ENCODE data around the gene SLC13A1. TPM values are rescaled to one million over a fixed set of nuclear protein-coding genes. Genes with fewer than 3 reads are reported as not detected.

Gene SLC13A1
- total RNA-seq, 1 donor from 2014 or later: not detected

DNA sequence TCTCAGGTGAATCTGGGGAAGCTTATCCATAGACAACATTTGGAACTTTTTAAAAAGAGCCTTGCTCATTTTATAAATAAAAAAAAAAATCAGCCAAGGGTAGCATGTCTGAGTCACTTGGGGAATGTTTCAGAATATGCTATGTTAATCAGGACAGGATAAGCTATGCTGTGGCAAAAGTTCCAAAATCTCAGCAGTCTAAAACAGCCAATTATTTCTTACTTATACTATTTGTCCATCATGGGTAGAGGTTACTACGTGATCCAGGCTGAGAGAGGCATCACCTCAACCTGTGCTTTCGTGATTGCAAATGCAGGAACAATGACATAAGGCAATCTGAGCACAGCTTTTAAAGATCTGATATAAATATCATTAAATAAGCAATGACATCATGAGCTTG, 6.5 kb downstream of the SLC13A1 start:
- no peak for DNase-seq

- DNase-seq: no peak
Measured at GRCh38 chr7:123191132-123191531, 8.6 kb downstream of the SLC13A1 start.

DNA sequence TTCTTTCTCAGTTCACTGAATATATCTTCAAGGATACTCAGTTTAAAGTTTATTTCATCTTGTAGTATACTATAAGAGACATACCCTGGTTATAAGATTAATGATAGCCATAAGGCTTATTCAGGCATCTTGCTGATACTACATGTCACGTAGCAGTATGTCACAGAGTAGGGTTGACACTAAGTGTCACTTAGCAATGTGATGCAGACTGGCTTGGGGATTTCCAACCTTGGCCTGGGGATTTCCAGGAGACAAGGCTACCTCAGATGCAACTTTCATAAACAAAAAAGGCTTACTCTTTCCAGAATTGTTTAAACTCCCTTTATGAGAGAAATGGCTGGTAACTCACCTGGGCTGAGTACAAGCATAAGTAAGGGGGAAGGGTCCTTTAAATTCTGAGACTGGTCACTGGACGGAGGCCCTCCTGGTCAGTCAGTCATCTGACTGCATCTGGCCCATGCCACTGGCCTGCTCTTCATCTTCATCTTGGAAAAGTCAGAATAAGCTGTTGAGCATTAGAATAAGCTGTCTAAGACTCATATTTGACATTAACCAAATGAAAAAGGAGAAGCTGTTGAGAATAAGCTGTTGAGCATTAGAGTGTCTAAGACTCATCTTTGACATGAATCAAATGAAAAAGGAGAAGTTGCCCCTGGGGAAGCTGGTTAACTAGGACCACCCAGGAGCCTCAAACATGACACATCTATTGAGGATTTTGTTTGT, 9.5 kb downstream of the SLC13A1 start:
- no peak for DNase-seq

DNA sequence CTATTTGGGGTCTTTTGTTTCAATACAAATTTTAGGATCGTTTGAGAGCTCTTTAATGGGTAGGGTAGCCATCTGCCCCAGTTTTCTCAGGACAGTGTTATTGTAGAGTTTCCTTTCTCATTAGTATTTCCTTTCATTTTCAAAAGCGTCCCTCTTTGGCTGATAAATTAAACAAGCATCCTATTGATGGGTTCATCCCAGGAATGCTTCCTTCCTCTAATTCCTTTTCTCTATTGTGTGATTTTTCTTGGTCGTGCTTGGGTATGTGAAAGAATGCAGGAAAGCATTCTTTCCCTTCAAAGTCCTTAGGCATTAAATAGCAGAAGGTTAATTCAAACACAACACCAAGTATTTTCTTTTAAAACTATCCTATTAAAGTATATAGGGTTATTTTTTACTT, 14.0 kb downstream of the SLC13A1 start:
- no peak for DNase-seq

GRCh38 chr7:123184271-123184670, 15.5 kb downstream of the SLC13A1 start:
- DNase-seq: no peak

- no peak for DNase-seq
Measured at GRCh38 chr7:123183431-123183830, 16.3 kb downstream of the SLC13A1 start.

DNA sequence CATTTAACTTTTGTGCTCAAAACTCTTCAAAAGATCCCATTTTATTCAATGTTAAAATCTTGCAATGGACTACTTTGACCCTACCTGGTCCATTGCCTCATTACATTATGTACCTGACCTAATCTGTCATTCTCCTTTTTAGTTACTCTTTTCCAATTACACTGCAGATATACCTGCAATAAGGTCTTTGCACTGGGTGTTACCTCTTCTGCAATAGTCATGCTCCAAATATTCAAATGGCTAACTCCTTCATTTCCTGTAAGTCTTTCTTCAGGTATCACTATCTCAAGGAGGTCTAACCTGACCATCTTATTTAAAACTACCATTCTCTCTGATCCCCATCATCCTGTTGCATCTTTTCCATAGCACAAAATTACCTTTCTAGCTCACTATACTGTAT, 22.3 kb downstream of the SLC13A1 start:
- DNase-seq: no peak

DNA sequence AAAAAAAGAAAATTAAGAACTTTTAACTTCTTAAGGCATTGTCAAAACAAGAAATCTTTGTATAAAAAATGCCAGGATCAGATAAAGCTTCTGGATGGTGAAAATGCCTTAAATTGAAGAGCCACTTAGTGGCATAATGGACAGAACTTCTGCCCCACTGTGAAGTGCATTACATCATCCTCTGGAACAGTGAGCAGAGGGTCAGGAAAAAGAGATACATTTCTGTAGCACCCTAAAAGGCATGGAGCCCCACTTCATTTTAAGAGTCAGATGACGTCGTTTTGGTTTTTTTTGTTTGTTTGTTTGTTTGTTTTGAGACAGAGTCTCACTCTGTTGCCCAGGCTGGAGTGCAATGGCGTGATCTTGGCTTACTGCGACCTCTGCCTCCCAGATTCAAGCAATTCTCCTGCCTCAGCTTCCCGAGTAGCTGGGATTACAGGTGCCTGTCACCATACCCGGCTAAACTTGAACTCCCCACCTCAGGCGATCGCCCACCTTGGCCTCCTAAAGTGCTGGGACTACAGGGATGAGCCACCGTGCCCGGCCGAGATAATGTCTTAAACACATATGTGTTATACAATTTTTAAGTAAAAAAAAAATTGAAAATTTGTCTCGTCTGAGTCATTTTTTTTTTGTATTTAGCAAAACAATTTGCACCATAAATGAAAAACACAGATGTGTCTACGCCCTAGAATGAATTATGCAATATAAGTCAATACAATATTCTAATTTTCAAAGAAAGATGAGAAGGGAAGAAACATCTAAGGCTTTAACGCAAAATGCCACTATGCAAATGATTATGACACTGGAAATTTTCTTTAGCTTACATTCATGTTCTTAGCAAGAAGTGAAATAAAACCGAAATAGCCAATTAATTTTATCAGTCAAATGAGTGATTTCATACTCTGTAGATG, 29.2 kb downstream of the SLC13A1 start:
- no peak for DNase-seq

- DNase-seq: no peak
Measured at GRCh38 chr7:123169065-123169464, 30.7 kb downstream of the SLC13A1 start.

- DNase-seq: no peak
Measured at GRCh38 chr7:123157606-123158005, 42.2 kb downstream of the SLC13A1 start.

- DNase-seq: no peak
Measured at GRCh38 chr7:123155571-123155970, 44.2 kb downstream of the SLC13A1 start.

DNA sequence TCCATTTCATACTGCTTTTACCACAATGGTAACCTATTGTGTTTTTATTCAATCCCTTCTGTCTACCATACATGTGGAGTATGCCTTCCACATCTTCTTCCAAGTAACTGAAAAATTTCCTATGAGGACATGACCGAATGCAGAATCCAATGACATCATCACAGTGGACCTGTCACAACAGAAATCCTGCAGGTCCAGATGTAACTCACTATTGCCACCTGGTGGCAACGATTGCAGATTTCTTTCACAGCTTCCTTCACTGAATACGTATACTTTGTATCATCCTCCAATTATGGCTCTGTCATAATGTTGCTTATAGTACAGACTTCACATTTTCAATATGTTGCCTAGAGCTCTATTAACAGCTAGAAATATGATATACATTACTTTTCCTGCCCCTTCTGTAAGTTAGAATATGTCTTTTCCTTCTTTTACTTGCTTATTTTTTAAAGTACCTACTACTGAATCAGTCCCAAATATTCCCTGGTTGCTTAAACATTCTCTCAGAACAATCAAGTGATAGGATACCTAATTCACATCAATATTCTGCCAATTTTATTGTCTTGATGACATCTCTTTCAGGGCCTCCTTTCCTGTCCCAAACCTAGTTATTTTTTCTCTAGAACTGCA, 45.4 kb downstream of the SLC13A1 start:
- DNase-seq: peak; percentile 45

GRCh38 chr7:123151443-123151842, 48.3 kb downstream of the SLC13A1 start:
- no peak for DNase-seq

- no peak for DNase-seq
Measured at GRCh38 chr7:123148813-123149212, 51.0 kb downstream of the SLC13A1 start.

GRCh38 chr7:123143252-123144006, 56.3 kb downstream of the SLC13A1 start:
- DNase-seq: no peak

DNA sequence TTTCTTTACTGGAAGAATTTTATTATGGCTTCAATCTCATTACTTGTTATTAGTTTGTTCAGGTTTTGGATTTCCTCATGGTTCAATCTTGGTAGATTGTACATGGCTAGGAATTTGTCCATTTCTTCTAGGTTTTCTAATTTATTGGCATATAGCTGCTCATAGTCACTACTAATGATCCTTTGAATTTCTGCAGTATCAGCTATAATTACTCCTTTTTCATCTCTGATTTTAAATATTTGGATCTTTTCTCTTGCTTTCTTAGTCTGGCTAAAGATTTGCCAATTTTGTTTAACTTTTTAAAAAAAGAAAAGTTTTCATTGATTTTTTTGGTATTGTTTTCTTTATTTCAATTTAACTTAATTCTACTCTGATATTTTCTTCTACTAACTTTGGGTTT, 59.2 kb downstream of the SLC13A1 start:
- no peak for DNase-seq

- DNase-seq: no peak
Measured at GRCh38 chr7:123135960-123136359, 63.8 kb downstream of the SLC13A1 start.

DNA sequence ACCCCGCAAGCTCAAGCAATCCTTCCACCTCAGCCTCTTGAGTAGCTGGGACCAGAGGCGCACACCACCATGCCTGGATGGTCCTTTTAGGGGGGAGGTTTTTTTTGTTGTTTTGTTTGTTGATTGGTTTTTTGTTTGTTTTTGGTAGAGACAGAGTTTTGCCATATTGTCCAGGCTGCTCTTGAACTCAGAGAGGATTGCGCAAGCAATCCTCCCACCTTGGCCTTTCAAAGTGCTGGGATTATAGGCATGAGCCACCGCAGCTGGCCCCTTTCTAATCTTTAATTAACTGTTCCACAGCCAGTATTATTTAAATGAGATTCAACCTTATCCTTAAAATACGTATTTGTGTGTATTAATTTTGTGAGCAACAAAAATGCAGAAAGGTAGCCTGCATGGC, 65.8 kb downstream of the SLC13A1 start:
- no peak for DNase-seq

DNA sequence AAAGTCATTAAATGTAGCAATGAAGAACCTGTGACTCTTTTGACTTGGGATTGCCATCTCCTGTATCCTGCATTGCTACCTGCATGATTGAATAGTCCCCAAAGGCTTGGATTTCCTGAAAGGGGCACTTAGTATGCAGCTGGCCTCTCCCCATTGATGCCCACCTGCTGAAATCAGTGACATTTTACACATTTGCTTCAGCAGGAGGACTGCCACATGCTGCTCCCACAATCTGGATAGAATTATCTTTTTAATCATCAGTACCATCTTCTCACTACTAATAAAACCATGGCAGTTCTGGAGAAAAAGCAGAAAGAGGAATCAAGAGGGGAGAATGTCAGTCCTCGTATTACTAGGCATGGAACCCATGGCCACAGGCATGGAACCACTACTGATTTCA, 67.8 kb downstream of the SLC13A1 start:
- no peak for DNase-seq

GRCh38 chr7:123131556-123131955, 68.2 kb downstream of the SLC13A1 start:
- no peak for DNase-seq

GRCh38 chr7:123131140-123131539, 68.6 kb downstream of the SLC13A1 start:
- DNase-seq: no peak

DNA sequence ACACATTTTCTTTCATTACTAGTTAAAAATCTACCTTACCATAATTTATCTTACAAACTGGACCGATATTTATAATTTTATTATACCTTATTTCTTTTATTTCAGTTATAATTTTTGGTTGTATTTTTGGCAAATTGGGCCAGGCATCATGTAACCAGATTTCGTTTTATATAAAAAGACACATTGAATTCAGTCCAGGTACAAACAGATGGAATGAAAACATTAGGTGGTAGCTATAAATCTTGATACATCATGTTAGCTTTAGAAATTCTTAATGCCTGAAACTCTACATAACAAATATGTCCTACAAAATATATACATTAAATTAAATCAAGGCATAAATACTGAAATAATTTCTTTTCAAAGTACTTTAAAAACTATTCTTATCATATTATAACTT, 73.1 kb downstream of the SLC13A1 start:
- DNase-seq: no peak
